Activated CD4-positive, alpha-beta T cell treated with anti-CD3 and anti-CD28 coated beads for 1 hour (primary cell): ENCODE data around the gene CARD11.
"Not testable (repeated sequence)": the region's sequence is repeated elsewhere in the genome, so short reads cannot be mapped to it uniquely, and the experiment has no call there.

ENCODE experiments used
- DNase-seq: peaks from one replicate; pipeline ENCODE4 v3.0.0-alpha.2; 2020

The CARD11 gene

DNA sequence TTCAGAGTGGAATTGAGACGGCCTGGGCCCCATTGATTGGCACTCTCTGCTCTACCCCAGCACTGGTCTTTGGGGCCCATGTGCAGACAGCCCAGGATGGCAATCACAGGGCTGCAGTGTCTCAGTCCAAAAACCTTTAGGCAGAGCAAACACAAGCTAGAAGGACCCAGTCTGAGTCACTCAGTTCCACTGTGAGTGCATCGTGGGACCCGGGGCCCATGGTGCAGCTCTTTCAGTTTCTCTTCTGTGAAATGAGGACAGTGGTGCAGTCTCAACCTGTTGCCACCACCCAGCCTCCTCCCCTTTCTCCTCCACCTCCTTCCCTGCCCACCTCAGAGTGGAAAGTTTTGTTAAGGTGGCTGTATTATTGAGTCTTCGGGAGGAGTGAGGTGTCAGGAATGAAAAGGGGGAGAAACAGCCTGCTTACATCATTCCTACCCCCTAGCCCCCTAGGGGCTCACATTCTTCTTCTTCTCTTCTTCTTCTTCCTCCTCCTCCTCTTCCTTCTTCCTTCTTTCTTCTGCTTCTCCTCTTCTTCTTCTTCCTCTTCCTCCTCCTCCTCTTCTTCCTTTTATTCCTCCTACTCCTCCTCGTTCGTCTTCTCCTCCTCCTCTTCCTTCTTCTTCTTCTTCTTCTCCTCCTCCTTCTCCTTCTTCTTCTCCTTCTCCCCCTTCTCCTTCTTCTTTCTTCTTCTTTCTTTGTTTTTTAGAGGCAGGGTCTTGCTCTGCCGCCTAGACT is 19.5 kb upstream of the CARD11 start:
- DNase-seq: peak; percentile 72

GRCh38 chr7:3057066-3057420 is 13.4 kb upstream of the CARD11 start:
- DNase-seq: no peak

- DNase-seq: no peak
These were observed 12.8 kb upstream of the CARD11 start for GRCh38 chr7:3056234-3057065.

DNA sequence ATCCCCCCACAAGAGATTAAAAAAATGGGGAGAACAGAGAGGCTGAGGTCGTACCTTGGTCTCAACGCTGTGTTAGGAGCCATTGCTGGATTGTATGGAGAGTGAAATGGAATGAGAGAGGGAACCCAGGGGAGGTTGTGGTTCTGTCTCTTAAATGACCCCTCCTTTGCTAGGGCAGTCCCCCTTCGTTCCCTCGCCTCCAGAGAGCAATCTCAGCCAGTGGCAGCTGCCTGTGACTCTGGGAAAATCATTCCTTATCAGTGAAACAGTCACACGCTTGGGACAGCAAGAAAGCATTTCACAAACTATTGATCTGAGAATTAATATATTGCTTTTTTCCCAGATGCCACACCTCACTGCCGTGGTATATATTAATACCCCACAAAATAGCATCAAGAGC is 12.0 kb upstream of the CARD11 start:
- DNase-seq: no peak

- DNase-seq: peak; percentile 59
These were observed 692 bp downstream of the CARD11 start for GRCh38 chr7:3042861-3043489.

DNA sequence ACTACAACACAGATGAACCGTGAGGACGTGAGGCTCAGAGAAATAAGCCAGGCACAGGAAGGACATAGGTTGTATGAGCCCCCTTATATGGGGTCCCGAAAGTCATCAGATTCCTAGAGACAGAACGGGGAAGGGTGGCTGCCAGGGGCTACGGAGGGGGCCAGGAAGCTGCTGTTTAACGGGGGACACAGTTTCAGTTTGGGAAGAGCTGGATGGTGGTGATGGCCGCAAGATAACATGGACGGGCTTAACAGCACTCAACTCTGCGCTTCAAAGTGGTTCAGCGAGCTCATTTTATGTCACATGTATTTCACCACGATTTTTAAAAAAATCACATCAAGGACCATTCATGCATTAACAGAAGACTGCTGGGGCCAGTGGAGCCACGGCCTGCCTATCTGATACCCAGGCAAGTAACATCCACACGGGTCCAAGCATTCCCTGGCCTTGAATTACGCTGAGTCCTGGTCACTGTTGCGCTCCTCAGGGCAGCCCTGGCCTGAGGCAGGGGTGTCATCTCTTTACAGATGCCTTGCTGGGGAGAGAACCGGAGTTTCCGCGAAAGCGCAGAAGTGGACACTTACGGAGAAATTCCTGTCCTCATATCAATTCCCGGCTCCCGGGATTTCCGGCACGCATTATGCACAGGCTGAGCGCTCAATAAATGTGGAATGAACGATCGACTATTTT is 1.5 kb downstream of the CARD11 start:
- no peak for DNase-seq

- no peak for DNase-seq
These were observed 3.9 kb downstream of the CARD11 start for GRCh38 chr7:3039787-3040186.

- not testable (repeated sequence) for DNase-seq
These were observed 5.7 kb downstream of the CARD11 start for GRCh38 chr7:3038011-3038410.

DNA sequence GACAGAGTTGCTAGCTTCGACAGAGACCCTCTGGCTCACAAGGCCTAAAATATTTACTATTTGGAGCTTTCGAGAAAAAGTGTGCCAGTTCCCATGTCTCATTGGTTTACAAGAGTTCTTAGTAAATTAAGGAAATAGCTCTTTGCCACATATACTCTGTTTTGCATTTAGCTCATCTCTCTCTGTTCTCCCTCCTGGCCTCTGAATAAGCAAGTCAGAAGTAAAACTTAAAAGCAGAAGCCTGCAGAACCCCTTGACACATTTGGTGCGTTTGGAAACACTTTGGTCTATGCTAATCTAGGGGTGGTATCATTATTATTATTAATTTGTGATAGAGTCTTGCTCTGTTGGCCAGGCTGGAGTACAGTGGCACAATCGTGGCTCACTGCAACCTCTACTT is 6.4 kb downstream of the CARD11 start:
- DNase-seq: no peak

- no peak for DNase-seq
These were observed 9.0 kb downstream of the CARD11 start for GRCh38 chr7:3034591-3035150.

GRCh38 chr7:3033581-3033980 is 10.1 kb downstream of the CARD11 start:
- no peak for DNase-seq

DNA sequence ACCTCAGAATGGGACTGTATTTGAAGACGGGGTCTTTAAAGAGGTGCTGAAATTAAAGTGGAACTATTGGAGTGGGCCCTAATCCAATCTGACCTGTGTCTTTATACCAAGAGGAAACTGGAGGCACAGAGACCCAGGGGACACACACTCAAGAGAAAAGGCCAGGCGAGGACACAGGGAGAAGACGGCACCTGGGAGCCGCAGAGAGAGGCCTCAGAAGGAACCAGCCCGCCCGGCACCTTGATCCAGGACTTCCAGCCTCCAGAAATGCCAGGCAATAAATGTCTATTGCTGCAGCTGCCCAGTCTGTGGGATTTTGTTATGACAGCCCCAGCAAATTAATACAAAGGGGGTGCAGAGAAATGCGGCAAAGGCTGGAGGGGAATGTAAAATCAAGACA is 10.5 kb downstream of the CARD11 start:
- DNase-seq: no peak

DNA sequence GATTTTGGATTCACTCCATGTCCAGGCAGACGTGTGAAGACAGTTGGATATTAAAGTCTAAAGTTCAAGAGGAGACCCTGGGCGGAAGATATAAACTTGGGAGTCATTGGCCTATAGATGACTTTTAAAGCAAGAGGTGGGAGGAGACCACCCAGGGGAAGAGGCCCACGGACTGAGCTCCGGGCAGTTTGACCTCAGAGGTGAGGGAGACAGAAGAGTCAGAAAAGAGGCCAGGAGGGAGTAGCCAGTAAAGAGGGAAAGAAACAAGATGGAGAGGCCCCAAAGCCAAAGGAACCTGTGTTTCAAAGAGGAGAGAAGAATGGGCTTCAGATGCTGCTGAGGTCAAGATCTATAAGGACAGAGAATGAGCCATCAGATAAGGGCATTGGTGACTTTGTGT is 11.4 kb downstream of the CARD11 start:
- no peak for DNase-seq

GRCh38 chr7:3029138-3029537 is 14.5 kb downstream of the CARD11 start:
- DNase-seq: no peak

DNA sequence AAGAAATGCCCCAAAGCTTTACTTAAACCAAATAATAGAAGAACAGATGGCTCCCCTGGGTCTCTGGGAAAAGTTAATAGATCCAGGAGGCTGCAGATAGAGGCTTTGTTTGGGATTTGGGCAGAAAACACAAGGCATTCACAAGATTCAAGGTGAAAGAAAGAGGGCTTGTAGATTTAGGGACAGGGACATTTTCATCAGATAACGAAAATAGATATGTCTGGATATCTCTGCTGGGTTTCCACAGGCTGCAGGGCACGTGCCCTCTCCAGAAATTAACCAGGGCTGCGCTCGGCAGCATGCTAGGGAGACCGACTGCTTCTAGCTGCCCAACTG is 14.9 kb downstream of the CARD11 start:
- no peak for DNase-seq

- peak; percentile 16 for DNase-seq
These were observed 15.5 kb downstream of the CARD11 start for GRCh38 chr7:3028071-3028757.

DNA sequence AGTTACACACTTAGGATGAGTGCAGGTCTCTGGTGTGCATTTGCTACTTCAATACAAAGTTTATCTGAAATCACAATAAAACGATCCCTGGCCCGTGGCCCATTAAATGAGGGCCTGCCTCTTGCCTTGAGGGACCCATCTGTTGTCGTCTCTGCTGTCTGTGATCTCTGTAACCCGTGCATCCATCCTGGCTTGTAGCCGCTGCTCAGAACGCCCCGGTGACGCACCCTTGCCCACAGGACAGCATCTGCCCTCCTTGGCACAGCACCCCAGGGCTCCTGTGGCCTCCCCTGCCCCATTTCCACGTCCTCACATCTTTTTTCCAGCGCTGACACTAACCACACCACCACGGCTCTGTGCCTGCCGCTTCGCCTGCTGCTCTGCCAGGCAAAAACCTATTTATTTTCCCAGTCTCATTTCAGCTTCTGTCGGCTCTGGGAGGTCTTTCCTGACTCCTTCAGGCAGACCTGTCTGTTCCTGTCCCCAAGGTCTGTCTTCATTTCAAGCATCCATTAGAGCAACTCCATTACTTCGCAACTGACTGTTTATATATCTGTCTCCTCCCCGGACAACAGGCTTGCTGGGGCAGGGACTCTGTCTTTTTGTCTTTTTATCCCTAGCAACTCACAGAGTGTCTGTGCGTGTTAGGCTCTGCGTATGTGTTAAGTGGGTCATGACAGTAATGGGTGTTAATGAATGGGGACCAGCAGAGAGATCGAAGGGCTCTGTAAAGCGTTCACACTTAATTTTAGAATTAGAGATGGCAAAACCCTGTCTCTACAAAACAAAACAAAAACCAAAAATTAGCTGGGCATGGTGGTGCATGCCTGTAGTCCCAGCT is 16.4 kb downstream of the CARD11 start:
- DNase-seq: no peak

DNA sequence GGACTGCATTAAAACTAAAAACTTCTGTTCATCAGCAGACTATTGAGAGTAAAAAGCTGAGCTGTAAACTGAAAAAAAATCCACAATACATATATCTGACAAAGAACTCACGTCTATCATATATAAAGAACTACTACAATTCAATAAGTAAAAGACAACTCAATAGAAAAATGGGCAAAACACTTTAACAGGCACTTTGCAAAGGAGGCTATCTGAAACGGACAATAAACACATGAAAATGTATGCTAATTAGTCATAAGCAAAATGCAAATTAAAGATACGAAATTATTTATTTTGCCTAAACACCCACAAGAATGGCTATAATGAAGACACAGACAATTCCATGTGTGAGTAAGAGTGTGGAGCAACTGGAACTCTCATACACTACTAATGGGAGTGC is 18.1 kb downstream of the CARD11 start:
- DNase-seq: no peak

DNA sequence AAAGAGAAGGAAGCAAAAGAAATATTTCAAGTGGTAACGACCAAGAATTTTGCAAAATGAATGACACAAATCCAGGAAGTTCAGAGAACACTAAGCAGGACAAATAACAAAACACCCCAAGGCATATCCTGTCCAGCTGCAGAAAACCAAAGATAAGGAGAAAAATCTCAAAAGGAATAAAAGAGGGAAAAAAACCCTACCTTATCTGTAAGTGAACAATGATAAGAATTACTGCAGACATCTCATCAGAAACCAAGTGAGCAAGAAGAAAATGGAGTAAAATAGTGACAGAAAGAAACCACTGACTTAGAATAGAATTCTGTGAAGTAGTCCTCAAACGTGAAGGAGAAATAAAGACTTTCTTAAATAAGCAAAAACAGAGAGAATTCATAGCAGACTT is 21.8 kb downstream of the CARD11 start:
- DNase-seq: no peak

- DNase-seq: not testable (repeated sequence)
These were observed 22.4 kb downstream of the CARD11 start for GRCh38 chr7:3021224-3021623.

DNA sequence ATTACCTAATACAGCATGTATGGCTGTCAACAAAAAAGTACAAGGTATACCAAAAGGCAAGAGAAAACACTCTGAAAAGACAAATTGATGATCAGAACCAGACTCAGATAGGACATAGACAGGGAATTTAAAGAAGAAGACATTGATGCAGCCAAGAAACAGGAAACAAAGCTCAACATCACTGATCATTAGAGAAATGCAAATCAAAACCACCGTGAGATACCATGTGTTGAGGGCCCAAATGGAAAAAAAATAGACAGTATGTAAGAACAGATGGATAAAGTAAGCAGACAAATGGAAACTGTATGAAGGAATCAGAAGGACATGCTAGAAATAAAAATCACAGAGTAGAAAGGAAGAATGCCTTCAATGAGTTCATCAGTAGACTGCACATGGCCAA is 23.3 kb downstream of the CARD11 start:
- no peak for DNase-seq

DNA sequence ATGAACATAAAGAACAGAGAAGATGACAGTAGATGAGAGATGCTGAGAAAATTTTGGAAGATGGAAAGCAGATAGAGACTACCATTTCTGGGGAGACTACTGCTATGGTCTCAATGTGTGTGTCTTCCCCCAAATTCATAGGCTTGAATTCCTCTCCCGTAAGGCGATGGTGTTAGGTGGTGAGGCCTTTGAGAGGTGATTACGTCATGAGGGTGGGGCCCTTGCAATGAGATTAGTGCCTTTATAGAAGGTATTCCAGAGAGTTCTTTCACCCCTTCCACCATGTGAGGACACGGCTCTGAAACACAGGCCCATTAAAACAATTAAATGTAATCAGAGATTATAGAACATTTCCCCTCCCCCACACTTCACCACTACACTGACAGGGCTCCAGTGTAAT is 23.9 kb downstream of the CARD11 start:
- no peak for DNase-seq
